Endometrium (tissue), 2 donors: Measurements from ENCODE around the gene C1QBP.
"Not testable (repeated sequence)": the region's sequence is repeated elsewhere in the genome, so short reads cannot be mapped to it uniquely, and the experiment has no call there.

Experiments used
- FAIRE-seq: peaks from 2 replicates; lab custom pipeline; 2012; peaks lifted over from hg19 to GRCh38; lab: Jason Lieb, UNC
- donor health status: control.
- donor health status: control.

C1QBP gene

GRCh38 chr17:5438716-5439445 lies at the start of gene C1QBP:
Gene C1QBP (minus strand): TSS chr17:5439155. CDS start chr17:5439073, 82 bp downstream.
- no peak for FAIRE-seq

- FAIRE-seq: no peak
Observed at GRCh38 chr17:5488752-5489151, 49.8 kb upstream of the C1QBP start.

GRCh38 chr17:5486206-5487124 lies 47.5 kb upstream of the C1QBP start, which contains the start of gene MIS12:
Gene MIS12 (plus strand): TSS chr17:5486566. CDS start chr17:5488863, 2,297 bp downstream.
- FAIRE-seq: peak; percentile 71

- FAIRE-seq: no peak
Observed at GRCh38 chr17:5485270-5486205, 46.6 kb upstream of the C1QBP start, which contains the start of gene DERL2. Gene DERL2 (minus strand): TSS chr17:5486178. CDS start chr17:5486161, 17 bp downstream.

GRCh38 chr17:5481451-5481850 lies 42.5 kb upstream of the C1QBP start:
- no peak for FAIRE-seq

- no peak for FAIRE-seq
Observed at GRCh38 chr17:5480962-5481361, 42.0 kb upstream of the C1QBP start.

GRCh38 chr17:5478992-5479391 lies 40.0 kb upstream of the C1QBP start:
- no peak for FAIRE-seq

GRCh38 chr17:5473906-5474305 lies 35.0 kb upstream of the C1QBP start:
- FAIRE-seq: no peak

- no peak for FAIRE-seq
Observed at GRCh38 chr17:5472511-5472910, 33.6 kb upstream of the C1QBP start.

- FAIRE-seq: no peak
Observed at GRCh38 chr17:5468075-5468473, 29.1 kb upstream of the C1QBP start.

GRCh38 chr17:5467416-5467815 lies 28.5 kb upstream of the C1QBP start:
- no peak for FAIRE-seq

GRCh38 chr17:5466295-5466694 lies 27.3 kb upstream of the C1QBP start:
- no peak for FAIRE-seq

GRCh38 chr17:5464717-5465507 lies 26.0 kb upstream of the C1QBP start:
- FAIRE-seq: no peak

GRCh38 chr17:5446786-5447185 lies 7.8 kb upstream of the C1QBP start:
- no peak for FAIRE-seq

GRCh38 chr17:5444209-5444608 lies 5.3 kb upstream of the C1QBP start:
- no peak for FAIRE-seq

- FAIRE-seq: no peak
Observed at GRCh38 chr17:5443728-5444127, 4.8 kb upstream of the C1QBP start.

- no peak for FAIRE-seq
Observed at GRCh38 chr17:5439446-5439764, 450 bp upstream of the C1QBP start.

GRCh38 chr17:5437721-5438317 lies 1.1 kb downstream of the C1QBP start:
- no peak for FAIRE-seq

GRCh38 chr17:5435781-5436315 lies 3.1 kb downstream of the C1QBP start:
- not testable (repeated sequence) for FAIRE-seq

- no peak for FAIRE-seq
Observed at GRCh38 chr17:5434984-5435383, 4.0 kb downstream of the C1QBP start.
